Renal cortical epithelial cell (primary cell): Measurements from ENCODE around the gene PRKG2. TPM values are rescaled to one million over a fixed set of nuclear protein-coding genes. Genes with fewer than 3 reads are reported as not detected.
A peak's percentile ranks its signal among the peaks of the same experiment; 100 is the strongest.
"Not testable (repeated sequence)": the region's sequence is repeated elsewhere in the genome, so short reads cannot be mapped to it uniquely, and the experiment has no call there.

Source experiments
- DNase-seq: peaks from one replicate; pipeline ENCODE4 v3.0.0-alpha.2; 2011; ENCODE audit warnings: low read depth
- total RNA-seq: library from RNA; depleted of rRNA; stranded (reverse); fragments of >200 nt; gene quantifications from 2 replicates; pipeline ENCODE4 v1.2.3, GENCODE V29; 2014

Gene PRKG2, protein sequence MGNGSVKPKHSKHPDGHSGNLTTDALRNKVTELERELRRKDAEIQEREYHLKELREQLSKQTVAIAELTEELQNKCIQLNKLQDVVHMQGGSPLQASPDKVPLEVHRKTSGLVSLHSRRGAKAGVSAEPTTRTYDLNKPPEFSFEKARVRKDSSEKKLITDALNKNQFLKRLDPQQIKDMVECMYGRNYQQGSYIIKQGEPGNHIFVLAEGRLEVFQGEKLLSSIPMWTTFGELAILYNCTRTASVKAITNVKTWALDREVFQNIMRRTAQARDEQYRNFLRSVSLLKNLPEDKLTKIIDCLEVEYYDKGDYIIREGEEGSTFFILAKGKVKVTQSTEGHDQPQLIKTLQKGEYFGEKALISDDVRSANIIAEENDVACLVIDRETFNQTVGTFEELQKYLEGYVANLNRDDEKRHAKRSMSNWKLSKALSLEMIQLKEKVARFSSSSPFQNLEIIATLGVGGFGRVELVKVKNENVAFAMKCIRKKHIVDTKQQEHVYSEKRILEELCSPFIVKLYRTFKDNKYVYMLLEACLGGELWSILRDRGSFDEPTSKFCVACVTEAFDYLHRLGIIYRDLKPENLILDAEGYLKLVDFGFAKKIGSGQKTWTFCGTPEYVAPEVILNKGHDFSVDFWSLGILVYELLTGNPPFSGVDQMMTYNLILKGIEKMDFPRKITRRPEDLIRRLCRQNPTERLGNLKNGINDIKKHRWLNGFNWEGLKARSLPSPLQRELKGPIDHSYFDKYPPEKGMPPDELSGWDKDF
- total RNA-seq, result 0.35 and 0.89 TPM in 2 replicates

DNA sequence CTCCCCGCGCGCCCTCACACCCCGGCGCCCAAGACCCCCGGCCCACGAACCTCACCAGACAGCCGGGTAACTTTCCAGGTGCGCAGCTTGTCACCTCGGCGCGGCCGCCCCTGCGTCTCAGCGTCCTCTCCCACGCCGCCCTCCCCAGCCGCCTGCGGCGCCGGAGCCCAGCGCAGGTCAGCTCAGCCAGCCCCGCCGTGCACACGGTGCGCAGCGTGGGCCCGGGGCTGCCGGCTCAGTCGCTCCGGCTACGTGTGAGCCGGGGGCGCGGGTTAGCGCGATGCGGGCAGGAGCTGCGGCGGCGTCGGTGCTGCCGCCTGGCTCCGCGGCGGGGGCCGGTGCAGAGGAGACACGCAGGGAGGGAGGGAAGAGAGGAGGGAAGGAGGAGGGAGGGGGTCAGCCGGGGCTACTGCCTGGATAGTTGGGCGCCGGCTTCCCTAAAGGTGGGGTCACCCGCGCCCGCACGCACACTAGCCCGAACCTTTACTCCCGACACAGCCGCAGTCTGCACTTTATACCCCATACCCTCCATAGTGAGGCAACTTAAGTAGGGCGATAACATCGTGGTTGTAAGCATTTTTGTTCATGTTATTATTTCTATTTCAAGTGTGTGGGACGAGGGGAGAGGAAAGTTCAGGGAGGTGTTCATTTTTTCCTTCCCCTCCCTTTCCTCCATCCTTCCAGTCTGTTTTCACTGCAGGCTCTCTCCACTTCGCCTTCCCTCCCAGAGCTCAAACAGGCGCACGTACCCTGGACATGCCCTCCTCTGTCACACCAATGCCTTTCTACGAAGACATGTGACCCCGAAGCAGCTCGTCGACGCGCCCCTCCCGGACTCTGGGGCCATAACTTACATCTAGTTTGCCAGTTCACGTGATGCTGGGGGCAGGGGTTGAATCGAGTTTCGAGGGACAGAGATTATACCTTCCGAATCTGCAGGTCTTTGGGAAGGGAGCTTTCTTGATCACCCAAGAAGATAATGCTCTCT is at the start of gene PRKG2:
PRKG2 (minus strand) TSS at position 342 of the 988 bp plus-strand sequence. CDS start 10,175 bp downstream, outside the sequence.
- no peak for DNase-seq

DNA sequence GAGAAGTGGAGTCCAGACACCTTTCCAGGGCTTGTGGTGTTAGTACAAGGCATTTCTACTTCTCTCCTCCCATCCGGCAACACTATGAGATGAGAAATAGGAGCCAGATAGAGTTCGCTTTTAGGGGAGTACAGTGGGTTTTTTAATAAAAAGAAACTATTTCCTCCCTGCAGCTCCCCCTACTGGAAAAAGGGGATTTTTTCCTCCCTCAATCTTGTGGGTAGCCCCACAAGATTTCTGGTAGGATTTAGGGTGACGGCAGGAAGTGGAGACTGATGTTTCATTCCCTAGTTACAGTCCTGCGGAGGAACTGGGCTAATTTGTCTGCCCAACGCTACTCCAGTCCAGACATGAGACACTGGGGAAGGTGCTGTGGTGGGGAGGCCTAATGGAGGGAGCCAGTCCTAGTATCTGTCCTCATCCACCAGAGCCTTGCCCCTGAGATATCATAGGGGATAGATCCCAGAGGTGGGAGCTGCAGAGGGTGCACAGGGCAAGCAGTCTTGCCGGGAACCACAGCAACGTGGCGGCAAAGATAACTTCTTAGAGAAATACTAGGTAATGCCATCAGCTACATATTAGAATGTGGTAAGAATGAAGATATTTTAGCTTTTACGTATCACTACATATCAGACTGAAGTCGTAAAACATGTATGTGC is 45.5 kb upstream of the PRKG2 start:
- DNase-seq, result no peak

DNA sequence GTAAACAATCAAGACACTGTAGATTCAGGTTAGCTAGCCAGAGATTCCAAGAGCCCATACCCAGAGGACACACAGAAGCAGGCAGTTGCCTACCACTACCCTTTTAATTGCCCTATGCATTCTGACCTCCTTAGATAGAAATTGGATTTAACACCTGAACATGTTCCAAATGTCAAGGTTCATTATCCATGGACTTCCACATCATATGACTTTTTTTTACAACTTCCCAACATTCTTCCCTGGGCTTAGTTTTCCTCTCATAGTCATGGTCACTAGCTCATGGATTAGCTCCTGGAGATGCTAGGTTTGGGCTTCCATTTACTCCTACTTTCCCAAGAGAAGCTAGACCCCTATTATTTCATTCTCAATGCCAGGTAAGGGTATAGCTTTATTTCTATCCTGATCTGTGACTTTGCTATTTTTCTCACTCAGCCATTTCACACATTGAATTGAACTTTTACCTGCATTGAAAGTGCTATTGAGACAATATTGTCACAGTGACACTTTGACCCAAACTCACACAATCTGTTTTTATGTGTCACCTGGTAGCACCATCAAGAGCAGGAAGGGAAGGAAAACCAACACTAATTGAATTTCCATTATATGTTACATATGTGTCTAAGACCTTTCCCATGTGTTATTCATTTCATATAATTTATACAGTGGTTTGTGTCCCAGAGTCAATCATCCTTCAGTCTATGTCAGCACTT is 44.0 kb upstream of the PRKG2 start:
- DNase-seq, result no peak

DNA sequence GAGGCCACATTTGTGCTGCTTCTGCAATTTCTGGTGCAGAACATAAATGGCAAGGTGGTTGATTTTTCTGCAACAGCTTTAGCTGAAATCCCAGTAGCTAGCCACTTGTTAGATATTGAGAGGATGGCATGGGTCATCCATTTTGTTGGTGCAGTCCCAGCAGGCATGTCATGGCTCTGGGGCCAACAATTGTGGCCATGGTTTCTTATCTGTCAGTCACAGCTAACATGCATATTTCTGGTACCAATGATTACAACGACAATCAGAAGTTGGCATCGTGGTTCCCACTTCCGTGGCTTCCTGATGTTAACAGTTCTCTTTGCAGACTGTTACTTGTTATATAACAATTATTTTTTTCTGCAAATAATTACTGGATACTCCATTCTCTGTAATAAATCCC is 42.8 kb upstream of the PRKG2 start:
- no peak for DNase-seq

DNA sequence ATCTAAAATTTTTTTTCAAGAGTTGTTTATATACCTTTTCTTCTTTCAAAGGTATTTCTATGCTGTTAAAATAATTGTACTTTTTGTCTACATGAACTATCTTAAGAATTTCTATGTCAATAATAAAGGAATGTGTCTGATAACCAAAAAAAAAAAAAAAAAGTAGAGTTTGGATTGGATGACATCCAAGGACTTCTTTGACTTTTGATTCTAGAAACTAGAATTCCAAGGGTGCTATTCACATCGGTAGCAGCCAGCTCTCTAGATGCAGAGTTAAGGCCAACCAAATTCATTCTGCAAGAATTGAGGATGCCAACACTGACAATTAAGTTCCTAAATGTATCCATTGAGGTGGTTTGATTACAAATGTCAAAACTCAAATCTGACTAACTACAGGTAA is 42.0 kb upstream of the PRKG2 start:
- DNase-seq, result peak; percentile 3

DNA sequence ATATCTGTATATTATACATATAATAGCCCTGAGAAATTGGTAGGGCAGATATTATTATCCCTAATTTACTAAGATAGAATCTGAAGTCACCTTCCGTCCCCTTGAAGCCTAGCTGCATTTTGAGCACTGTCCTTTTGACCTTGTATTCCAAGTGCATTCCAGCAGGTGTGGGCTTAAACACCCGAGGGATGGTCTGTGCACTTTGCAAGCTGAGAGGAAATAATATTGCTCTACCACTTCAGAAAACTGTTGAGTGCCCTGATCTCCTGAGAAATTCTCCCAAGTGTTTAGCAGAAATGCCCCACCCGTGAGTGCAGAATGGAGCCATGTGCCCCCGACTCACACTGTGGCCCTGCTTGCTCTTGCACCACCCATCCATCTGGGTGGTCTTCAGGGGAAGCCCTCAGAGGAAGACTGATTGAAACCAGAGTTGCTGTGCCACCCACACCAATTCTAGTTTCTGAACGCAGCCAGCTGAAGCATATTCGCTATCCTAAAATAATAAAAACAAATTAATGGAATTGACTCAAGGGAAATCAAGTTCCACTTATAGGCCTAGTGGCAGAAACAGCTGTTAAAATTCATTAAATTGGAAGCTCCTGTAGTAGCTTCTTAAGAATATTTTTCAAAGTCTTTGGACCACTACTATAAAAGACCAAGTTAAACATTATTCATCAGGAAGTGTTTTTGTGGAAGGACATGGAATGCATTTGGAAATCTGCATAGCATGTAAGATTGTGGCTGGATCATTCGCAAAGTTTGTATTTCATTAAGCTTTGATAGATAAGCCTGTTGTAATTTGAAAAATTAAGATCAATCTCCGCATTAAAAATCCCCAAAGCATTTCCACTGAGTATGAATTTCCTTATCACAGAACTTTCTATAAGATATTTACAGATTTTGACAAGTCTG is 41.3 kb upstream of the PRKG2 start:
- no peak for DNase-seq

DNA sequence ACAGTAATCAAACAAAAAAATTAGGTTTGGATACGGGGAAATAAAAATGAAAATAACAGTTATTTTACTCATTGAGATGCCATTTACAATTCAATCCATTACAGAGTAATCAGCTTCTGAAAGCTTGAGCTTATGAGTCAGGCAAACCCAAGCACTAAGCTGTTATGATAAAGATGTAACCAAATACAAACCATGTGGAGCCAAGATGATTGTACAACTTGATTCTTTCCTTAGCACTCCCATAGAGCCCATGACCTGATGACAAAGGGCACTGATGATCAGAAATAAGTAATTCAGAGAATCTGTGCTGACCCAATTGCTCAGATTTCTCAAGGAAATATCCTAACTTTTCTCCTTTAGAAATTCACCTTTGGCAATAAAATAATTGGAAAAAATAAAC is 40.5 kb upstream of the PRKG2 start:
- peak; percentile 16 for DNase-seq

DNA sequence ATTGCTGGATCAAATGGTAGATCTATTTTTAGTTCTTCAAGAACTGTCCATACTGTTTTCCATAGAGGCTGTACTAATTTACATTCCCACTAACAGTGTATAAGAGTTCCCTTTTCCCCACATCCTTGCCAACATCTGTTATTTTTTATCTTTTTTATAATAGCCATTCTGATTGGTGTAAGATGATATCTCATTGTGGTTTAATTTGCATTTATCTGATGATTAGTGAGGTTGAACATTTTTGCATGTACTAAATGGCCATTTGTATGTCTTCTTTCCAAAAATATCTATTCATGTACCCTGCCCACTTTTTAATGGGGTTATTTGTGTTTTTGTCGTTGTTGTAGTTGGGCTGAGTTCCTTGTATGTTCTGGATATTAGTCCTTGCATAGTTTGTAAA is 35.4 kb upstream of the PRKG2 start:
- no peak for DNase-seq

DNA sequence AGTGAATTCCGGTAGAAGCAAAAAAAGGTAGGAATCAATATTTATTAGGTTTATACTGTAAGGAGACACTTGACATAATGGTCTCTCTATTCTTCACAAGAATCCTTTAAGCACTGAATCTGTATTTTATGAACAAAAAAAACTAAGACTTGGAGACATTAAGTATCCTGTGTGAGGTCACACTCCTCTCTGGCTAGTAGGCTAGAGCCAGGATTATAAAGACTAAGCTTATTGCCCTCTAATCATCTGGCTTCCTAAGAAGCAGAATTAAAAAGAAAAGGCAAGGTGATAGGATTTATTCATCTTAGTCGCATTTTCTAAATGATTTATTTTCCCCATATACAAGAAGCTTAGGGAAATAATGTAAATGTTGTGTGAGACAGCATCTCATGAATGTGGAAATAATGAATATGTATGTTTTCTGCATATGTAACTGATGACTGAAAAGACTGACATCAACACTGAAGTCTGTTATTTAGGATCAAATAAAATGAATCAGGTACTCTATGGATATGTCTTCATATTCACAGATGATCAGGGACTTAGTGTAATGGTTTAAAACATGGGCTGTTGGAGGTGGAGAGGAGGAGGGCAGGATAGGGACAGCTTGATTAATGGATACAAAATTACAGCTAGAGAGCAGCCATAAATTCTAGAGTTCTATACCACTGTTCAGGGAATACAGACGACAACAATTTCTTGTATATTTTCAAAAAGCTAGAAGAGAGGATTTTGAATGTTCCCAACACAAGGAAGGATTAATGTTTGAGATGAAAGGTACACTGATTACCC is 30.4 kb upstream of the PRKG2 start:
- no peak for DNase-seq

DNA sequence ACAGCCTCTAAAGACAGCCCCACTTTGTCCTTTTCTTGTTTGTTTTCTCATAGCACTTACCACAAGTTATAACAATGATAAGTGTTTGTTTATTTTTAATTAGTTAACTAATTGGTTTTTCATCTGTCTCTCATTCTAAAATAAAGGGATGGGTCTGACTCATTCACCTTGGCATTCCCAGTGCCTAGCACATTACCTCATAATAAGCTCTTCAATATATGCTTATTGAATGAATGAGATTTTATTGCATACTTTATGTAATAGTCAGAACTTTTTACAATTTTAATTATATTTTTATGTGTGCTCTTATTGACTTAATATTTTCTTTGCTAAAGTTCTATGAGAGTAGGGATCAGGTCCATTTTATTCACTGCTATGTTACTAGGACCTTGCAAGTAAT is 22.8 kb upstream of the PRKG2 start:
- no peak for DNase-seq

DNA sequence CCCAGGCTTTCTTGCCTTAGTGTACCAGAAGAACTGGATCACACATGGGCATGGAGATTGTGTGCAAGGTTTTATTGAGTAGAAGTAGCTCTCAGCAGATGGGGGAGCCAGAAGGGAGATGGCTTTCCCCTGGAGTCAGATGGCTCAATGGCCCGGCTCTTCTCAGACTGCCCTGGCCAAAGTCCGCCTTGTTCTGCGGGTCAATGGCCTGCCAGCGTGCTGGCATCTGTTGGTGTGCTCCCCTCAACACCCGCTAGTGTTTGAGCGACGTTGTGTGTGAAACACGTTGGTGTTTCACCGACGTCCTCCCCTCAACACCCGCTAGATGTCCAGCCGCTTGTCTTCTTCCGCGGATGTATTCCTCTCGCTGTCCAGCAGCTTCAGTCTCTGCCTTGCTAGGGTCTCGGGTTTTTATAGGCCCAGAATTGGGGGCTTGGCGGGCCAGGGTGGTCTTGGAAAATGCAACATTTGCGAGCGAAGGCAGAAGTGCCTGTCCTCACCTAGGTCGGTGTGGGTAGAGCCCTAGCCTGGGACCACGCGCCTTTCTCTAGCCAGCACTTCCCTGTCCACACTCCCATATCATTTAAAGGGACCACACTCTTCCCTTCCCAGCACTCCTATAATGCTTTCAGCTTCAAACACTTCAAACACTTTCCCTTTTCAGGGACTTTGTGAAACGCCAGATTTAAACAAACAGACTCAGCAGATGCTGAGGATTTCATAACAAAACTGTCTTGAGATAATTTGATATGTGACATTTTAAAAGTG is 21.1 kb upstream of the PRKG2 start:
- no peak for DNase-seq

DNA sequence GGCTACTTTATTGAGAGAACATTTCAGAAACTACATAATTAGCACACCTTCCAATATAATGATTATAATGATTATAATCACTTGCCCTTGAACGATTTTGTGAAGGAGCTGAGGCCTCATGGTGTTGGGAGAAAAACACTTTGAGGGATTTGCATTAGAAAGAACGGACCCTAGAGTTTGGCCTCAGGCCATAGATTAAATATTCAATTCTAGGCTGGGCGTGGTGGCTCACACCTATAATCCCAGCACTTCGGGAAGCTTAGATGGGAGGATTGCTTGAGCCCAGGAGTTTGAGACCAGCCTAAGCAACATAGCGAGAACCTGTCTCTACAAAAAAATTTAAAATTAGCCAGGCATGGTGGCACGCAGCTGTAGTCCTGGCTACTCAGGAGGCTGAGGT is 12.9 kb upstream of the PRKG2 start:
- DNase-seq, result no peak

DNA sequence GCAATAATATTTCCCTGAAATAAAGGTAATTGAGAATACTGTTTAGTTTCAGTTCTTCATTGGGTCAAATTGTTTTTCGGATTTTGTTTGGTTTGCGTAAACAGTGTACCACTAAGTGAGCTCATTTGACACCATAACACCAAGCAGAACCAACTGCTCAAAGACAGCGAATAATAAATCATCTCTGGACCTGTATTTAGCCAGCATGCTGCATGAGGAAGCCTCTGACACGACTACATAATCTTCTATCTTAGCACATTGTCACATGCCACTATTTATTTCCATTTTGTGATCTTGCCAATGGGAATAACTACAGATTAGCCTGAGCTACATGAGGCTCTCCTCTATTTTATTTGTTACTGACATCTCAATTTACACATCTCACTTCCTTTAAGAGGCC is 12.1 kb upstream of the PRKG2 start:
- DNase-seq, result no peak

DNA sequence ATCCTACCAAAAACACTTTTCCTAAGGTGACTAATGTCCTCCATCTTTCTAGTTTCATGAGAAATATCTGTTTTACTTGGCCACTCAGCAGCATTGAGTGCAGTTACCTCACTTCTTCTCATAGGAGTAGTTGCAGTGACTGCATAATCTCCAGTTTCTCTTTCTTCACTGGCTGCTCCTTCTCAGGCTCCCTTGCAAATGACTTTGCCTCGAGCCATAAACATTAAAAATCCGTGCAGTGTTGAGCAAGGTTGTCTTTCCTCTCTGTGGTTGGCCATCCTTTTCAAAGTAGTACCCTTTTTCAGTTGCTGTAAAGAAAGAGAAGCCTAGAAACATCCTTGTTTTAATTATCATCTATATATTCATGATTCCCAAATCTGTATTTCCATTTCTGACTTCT is 10.2 kb upstream of the PRKG2 start:
- DNase-seq, result no peak

DNA sequence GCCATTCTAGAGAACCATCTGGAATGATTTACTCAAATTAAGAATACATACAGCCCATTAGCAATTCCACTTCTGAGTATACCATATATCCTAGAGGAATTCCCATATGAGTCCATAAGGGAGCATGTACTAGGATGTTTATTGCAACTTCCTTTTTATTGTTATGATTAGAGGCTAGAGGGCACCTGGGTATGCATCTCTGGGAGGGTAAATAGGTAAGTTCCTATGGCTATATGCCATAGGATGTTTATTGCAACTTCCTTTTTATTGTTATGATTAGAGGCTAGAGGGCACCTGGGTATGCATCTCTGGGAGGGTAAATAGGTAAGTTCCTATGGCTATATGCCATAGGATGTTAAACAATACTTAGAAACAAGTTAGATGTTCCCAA is 7.1 kb upstream of the PRKG2 start:
- not testable (repeated sequence) for DNase-seq

DNA sequence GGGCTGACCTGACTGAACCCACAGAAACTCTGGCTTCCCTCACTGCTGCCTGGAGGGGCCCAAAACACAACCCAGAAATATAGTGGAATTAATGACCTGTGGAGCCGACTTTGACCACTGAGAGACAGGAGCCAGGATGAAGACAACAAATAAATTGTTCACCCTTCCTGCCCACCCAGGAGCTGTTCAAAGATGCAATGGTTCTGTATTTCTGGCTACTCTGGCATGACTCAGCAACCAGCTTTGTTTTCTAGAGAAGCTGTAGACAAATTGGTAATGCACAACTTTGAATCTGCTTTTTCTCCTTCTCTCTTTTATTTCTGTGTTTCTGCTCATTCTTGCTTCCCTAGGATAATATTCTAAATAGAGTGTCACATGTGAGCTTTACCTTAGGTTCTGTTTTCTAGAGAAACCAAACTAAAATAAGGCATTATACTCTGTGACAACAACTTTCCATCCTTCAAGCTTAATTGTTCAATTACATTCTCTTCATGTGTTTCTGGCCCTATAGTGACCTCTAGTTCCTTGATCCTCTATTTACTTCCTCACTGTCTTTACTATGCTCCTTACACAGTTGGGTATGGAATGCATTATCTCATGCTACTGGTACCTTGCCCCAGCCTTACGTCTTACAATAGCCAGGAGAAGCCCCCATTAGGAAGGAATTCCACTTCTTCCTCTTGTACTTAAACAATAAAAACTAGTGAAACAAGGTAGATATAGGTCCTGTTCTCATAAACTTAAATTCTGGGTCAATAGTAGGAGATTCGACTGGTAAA is 6.5 kb upstream of the PRKG2 start:
- no peak for DNase-seq

DNA sequence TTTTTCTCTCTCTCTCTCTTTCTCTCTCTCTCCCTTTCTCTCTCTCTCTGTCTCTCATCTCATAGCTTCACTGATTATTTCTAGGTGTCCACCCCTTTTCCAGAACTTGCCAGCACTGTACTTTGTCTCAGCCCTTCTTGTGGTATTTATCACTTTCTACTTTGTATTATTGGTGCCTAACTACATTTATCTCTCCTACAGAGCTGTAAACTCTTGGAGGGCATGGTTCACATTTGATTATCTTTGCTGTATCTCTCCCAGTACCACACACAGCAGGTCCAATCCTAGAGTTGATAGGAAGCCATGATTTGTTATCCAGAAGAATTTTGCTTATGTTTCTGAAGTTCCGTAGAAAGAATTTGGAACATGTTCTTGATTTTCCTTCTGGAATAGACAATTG is 5.2 kb upstream of the PRKG2 start:
- DNase-seq, result no peak
